Occipital lobe (tissue), 2 donors: Measurements from ENCODE around the gene MCEMP1. TPM values are rescaled to one million over a fixed set of nuclear protein-coding genes. Genes with fewer than 3 reads are reported as not detected.

ENCODE experiments used
- DNase-seq: peaks from one replicate; lab custom pipeline; 2025; lab: John Stamatoyannopoulos, UW
- total RNA-seq: library from RNA; depleted of rRNA; stranded (reverse); fragments of >200 nt; gene quantifications from one replicate; pipeline ENCODE4 v1.2.3, GENCODE V29; 2014

Gene MCEMP1
- total RNA-seq, 1 donor from 2014 or later: 0.78 TPM

DNA sequence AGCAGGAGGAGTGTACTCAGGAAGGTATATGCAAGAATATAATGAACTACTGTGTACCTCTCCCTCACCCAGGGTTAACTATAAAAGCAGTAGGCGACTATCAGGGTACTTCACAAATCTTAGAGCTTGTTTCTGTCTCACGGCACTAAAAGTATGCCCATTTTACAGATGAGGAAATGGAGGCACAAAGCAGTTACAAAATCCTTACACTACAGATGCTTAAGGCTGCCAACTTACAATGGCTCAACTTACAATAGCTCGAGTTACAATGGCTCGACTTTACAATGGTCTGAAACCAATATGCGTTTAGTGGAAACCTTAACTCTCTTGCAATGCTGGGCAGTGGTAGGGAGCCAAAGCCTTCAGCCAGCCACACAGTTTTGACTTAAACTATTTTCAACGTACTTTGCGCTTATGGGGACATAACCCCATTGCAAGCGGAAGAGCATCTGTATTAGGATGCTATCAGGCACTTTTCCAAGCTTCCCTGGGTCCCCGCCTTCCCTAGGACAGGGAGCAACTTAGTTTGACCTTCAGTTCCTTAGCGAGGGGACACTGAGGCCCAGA, 20.9 kb downstream of the MCEMP1 start:
- DNase-seq: no peak

DNA sequence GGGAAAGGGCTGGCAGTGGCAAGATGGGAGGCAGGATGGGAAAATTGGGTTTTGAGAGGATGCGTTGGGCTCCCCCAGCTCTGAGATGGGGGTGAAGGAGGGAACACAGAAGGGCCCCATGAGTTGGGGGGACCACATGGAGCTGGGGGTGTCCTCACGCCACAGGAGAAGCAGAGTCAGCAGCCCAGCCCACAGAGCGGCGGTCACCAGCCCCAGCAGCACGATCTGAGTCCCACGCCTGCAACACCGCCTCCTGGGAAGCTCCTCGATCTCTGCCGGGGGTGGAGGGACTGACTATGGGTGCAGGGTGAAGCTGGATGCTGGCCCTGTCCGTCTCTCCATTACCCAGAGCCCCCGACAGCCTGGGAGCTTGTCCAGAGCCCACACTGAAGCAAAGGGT, 21.7 kb downstream of the MCEMP1 start:
- no peak for DNase-seq

DNA sequence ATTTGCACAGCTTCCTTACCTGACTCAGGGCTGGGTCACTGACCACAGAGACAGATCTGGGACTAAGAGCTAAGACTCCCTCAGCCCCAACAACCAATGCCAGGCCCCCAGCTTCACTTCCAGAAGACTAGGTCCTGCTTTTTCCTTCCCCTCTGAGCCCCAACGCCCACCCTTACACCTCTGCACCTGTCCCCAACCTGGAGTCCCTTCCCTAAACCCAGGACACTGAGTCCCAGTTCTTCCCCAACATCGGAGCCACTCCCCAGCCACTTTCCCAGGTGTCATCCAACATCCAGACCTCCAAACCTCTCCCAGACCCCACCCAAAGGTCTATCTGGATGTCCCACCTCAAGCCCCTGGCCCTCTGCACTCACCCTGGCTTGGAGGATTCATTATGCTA, 22.1 kb downstream of the MCEMP1 start:
- DNase-seq: no peak

- DNase-seq: no peak
These were observed 22.8 kb downstream of the MCEMP1 start for GRCh38 chr19:7699417-7700401.

DNA sequence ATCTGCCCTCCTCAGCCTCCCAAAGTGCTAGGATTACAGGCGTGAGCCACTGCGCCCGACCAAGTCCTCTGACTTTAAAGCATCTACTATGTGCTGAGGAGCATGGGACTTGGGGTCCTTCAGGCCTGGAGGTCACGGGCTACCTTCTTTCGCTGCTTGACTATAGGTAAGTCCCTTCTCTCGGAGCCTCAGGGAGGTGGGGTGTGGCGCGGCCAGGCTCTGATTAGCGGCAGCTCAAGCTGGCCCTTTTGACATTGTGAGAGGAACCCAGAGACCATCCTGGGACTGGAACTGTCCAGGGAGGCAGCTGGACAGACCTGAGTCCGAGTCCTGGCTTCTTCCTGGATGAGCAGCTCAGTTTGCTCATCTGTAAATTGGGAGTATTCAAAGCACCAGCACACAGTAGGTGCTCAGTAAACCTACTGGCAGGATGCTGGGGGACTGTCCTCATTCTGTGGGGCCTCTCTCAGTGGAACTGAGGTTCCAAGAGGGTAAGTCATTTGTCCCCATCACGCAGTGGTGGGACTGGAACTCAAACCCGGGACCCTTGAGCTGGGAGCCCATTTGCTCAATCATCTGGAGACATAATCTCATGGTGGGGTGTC, 24.3 kb downstream of the MCEMP1 start:
- no peak for DNase-seq

DNA sequence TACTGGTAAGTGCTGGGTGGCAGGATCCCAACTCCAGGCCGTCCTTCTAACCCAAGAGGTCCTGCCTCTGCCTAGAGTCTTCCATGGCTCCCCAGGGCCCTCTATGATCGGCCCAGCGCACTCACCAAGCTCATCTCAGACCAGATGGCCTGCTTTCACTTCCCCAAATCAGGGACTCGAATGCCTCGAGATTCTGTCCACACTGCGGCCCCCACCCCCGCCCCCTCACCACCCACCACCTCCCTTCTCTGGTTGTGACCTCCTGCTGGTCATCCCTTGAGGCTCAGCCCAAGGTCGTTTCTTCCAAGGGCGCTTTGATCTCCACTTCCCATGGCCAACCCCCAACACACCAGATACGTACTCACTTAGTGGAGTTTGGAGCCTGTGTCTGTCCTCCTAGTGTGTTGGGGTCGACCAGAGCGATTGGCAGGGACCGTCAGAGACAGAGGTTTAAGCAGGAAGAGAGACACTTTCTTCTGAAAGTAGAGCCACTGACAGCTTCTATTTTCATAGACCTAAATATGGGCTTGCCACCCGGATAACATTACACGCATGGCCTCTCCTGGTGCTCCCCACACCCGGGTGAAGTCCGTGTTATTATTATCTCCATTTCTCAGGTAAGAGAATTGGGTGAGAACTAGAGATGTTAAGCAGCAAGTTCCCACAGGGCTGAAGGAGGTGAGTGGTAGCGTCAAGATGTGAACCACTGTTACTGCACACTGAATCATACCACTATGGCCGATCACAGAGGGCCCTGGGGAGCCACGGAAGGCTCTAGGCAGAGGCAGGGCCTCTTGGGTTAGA, 25.0 kb downstream of the MCEMP1 start, which contains the start of gene FCER2:
TSS of gene FCER2 (minus strand) at position 478 of the 804 bp plus-strand sequence. CDS start 2,371 bp downstream, outside the sequence.
- no peak for DNase-seq

GRCh38 chr19:7703332-7703731, 26.4 kb downstream of the MCEMP1 start:
- DNase-seq: no peak

DNA sequence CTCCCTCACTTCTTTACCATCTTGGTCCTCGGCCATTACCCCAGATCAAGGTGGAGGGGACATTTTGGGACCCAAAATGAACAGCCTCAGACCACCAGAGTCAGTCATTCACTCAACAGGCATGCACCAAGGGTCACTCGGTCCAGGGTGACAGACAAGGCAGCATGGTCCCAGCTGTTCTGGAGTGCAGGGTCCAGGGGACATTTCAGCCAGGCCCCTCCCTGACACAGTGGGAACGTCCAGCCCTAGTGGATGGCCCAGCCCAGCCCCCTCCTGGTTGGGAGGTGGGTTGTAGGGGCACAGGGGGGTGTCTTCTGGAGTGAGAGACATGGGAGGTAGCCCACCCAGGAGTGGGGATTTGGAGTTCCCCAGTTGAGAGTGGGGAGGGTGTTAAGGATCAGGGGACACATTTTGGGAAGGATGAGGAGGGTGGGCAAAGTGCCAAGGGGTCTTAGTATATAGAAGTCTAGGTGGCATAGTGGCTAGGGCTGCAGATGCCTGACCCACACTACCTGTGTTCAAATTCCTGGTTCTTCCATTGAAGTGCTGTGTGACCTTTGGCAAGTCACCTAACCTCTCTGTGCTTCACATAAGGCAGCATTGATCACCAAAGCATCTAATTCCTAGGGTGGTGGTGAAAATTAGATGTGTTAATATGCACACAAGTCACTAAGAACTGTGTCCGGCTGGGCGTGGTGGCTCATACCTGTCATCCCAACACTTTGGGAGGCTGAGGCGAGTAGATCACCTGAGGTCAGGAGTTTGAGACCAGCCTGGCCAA, 27.6 kb downstream of the MCEMP1 start:
- DNase-seq: no peak

DNA sequence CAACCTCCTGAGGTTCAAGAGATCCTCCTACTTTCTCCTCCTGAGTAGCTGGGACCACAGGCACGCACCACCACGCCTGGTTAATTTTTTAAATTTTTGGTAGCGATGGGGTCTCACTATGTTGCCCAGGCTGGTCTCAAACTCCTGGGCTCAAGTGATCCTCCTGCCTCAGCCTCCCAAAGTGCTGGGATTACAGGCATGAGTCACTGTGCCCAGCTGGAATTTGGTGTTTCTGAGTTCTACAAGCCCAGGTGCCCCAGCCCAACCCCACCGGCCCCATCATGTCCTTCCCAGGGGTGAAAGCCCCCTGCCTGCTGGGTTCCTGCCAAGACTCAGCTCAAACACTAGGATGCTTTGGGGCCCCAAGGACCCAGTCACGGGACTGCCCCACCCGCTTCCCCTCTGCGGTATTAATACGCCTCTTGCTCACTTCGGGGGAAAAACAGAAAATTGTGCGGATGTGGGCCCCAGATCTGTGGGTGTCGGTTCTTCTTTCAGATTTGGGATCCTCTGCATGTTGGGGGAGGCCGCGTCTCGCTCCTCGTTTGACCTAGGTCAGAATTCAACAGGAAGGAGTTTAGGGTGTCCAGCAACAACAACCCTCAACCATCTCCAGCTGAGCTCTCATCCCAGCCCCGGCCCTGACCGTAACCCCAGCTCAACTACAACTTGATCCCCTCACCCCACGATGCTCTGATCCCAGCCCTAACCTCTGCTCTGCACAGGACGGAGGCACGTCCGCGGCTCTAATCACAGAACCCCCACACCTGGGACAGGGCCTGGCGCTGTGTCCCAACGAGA, 28.7 kb downstream of the MCEMP1 start:
- DNase-seq: no peak

DNA sequence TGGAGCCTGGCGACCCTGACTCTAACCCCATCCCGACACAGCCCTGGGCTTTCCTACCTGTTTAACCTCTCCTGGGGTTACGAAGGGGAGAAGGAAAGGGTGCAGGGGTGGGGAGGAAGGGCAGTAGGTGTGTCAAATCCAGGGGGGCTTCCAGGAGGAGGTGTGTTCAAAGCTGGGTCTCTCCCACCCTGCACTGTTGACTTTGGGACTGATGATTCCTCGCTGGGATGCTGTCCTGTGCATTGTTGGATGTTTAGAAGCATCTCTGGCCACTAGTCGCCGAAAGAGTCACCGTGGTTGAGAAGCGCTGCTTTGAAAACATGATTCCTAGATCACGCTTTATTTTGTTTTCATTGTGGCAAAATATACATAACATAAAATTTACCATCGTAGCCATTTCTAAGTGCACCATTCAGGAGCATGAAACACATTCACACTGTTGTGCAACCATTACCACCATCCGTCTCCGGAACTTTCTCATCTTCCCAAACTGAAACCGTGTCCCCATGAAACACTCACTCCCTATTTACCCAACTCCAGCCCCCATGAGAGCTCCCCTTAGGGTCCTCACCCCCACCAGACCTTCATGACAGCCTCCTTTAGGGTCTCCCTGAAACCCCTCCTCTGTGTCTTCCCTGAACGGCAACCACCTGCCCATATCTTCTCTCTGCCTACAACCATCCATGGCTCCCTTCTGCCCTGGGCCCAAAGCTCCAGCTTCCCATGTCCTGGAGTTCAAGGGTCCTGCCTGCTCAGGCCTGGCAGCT, 29.5 kb downstream of the MCEMP1 start:
- no peak for DNase-seq

- DNase-seq: no peak
These were observed 30.1 kb downstream of the MCEMP1 start for GRCh38 chr19:7706955-7707456.

GRCh38 chr19:7709932-7710460, 33.1 kb downstream of the MCEMP1 start:
- no peak for DNase-seq

DNA sequence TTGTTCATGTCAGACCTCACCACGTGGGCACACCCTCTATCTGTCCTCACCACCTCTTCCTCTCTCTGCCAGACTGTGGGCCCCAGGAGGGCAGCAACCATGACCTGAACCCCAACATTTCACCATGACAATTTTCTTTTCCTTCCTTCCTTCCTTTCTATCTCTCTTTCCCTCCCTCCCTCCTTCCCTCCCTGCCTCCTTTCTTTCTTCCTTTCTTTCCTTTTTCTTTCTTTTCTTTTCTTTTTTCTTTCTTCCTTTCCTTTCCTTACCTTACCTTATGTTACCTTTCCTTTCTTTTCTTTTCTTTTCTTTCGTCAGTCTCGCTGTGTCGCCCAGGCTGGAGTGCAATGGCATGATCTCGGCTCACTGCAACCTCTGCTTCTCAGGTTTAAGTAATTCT, 33.7 kb downstream of the MCEMP1 start:
- no peak for DNase-seq

DNA sequence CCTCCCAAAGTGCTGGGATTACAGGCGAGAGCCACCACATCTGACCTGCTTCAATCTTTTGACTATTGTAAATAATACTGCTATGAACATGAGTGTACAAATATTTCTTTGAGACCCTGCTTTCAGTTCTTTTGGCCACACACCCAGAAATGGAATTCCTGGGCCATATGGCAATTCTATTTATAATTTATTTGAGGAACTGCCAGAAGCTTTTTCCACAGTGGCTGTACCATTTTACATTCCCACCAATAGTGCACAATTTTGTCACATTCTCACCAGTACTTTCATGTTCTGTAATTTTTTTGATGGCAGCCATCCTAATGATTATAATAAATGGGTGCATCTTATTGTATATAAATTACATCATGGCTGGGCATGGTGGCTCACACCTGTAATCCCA, 38.8 kb downstream of the MCEMP1 start:
- DNase-seq: no peak

DNA sequence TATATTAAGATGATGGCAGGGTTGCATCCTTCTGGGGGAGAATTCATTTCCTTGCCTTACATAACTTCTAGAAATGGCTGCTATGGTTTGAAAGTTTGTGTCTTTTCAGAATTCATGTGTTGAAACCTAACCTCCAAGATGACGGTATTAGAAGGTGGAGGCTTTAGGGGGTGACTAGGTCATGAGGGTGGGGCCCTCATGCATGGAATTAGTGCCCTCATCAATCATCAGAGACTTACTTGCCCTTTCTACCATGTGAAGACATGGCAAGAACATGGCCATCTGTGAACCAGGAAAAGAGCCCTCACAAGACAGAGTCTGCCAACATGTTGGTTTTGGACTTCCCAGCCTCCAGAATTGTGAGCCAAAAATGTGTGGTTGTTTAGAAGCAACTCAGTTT, 39.9 kb downstream of the MCEMP1 start:
- DNase-seq: no peak

DNA sequence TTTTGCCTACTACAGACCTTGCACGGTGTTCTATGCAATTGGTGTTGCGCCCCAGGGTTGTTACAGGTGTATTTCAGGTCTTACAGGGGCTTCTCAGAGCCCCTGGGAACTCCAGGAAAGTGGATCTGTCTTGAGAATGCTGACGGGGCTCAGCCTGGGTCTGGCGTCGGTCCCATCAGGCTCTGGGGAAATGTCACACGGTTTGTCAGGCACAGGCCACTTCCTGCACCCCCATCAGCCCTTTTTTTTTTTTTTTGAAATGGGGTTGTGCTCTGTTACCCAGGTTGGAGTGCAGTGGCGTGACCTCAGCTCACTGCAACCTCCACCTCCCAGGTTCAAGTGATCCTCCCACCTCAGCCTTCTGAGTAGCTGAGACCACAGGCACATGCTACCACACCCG, 41.8 kb downstream of the MCEMP1 start:
- no peak for DNase-seq

DNA sequence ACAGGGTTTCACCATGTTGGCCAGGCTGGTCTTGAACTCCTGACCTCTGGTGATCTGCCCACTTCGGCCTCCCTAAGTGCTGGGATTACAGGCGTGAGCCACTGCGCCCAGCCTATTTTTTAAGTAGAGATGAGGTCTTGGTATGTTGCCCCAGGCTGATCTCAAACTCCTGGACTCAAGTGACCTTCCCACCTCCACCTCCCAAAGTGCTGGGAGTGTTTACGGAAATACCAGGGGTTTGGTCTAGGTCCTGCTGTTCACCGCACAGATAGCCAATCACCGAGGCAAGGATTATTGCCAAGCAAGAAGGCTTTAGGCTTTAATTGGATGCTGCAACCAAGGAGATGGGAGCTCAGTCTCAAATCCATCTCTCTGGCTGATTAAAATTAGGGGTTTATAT, 43.5 kb downstream of the MCEMP1 start:
- no peak for DNase-seq

- DNase-seq: no peak
These were observed 45.4 kb downstream of the MCEMP1 start for GRCh38 chr19:7722231-7722651.

GRCh38 chr19:7725791-7726190, 48.9 kb downstream of the MCEMP1 start:
- no peak for DNase-seq
